ENCODE measurements around the gene AKR7A3. TPM values are rescaled to one million over a fixed set of nuclear protein-coding genes. Genes with fewer than 3 reads are reported as not detected.

Gene AKR7A3
- total RNA-seq, 2 donors from 2014 or later, result 2.6 to 6.7 TPM

GRCh38 chr1:19332832-19333231 lies 44.3 kb upstream of the AKR7A3 start:
- DNase-seq (ENCODE audit: low spot score), result no peak
- WGBS, result 92% methylated on average over 12 of the region's 12 CpGs
- intact Hi-C loops (cut with DNase I), result no loop called here
- TF ChIP-seq POLR2A (IDR thresholded peaks at IDR 0.05) (no peak), POLR2AphosphoS5 (IDR thresholded peaks at IDR 0.05) (no peak), CTCF (IDR thresholded peaks at IDR 0.05) (no peak)
- no peak overlapping the region for H3K4me3 ChIP-seq
- H3K27me3 ChIP-seq (replicated peaks; ENCODE audit: insufficient read depth), result no peaks in the 10 kb centered on the region
- H3K36me3 ChIP-seq, result peaks cover 0 to 3% of the 10 kb centered on the region in 2 donors
- no peak overlapping the region for H3K27ac ChIP-seq
- H3K4me1 ChIP-seq (replicated peaks), result no peaks in the 10 kb centered on the region
- no peaks in the 10 kb centered on the region for H3K9me3 ChIP-seq

- peaks cover 0 to 3% of the 10 kb centered on the region in 2 donors for H3K36me3 ChIP-seq
Measured at GRCh38 chr1:19331262-19331878, 42.8 kb upstream of the AKR7A3 start.

GRCh38 chr1:19330449-19331135 lies 42.0 kb upstream of the AKR7A3 start:
- no peaks in the 10 kb centered on the region for H3K27me3 ChIP-seq (replicated peaks; ENCODE audit: insufficient read depth)
- peaks cover 0 to 3% of the 10 kb centered on the region in 2 donors for H3K36me3 ChIP-seq
- intact Hi-C loops (cut with DNase I), result no loop called here
- WGBS, result 91% methylated on average over 14 of the region's 14 CpGs
- H3K4me3 ChIP-seq, result no peak overlapping the region
- no peak for DNase-seq (ENCODE audit: low spot score)
- no peaks in the 10 kb centered on the region for H3K9me3 ChIP-seq
- TF ChIP-seq POLR2AphosphoS5 (IDR thresholded peaks at IDR 0.05), result no peak
- no peak for TF ChIP-seq CTCF (IDR thresholded peaks at IDR 0.05)
- TF ChIP-seq POLR2A (IDR thresholded peaks at IDR 0.05), result no peak
- no peak overlapping the region for H3K27ac ChIP-seq
- H3K4me1 ChIP-seq (replicated peaks), result no peaks in the 10 kb centered on the region

More at GRCh38 chr1:19331262-19331878, 42.8 kb upstream of the AKR7A3 start:
- Histone ChIP-seq H3K9me3 (no peaks in the 10 kb centered on the region), H3K27me3 (replicated peaks; ENCODE audit: insufficient read depth) (no peaks in the 10 kb centered on the region), H3K4me1 (replicated peaks) (no peaks in the 10 kb centered on the region), H3K4me3 (no peak overlapping the region), H3K27ac (no peak overlapping the region)
- WGBS, result 91% methylated on average over 8 of the region's 13 CpGs
- TF ChIP-seq POLR2AphosphoS5 (IDR thresholded peaks at IDR 0.05), result no peak
- TF ChIP-seq POLR2A (IDR thresholded peaks at IDR 0.05), result no peak
- no peak for TF ChIP-seq CTCF (IDR thresholded peaks at IDR 0.05)
- intact Hi-C loops (cut with DNase I), result no loop called here
- DNase-seq (ENCODE audit: low spot score), result no peak

GRCh38 chr1:19329611-19330010 lies 41.0 kb upstream of the AKR7A3 start:
- peaks cover 0 to 6% of the 10 kb centered on the region in 2 donors for H3K36me3 ChIP-seq
- no peaks in the 10 kb centered on the region for H3K9me3 ChIP-seq
- H3K27me3 ChIP-seq (replicated peaks; ENCODE audit: insufficient read depth), result no peaks in the 10 kb centered on the region
- H3K27ac ChIP-seq, result no peak overlapping the region
- DNase-seq (ENCODE audit: low spot score), result no peak
- H3K4me3 ChIP-seq, result no peak overlapping the region
- intact Hi-C loops (cut with DNase I), result no loop called here
- 95% methylated on average over 5 of the region's 5 CpGs for WGBS
- H3K4me1 ChIP-seq (replicated peaks), result no peaks in the 10 kb centered on the region
- no peak for TF ChIP-seq POLR2AphosphoS5 (IDR thresholded peaks at IDR 0.05)
- no peak for TF ChIP-seq CTCF (IDR thresholded peaks at IDR 0.05)
- no peak for TF ChIP-seq POLR2A (IDR thresholded peaks at IDR 0.05)

GRCh38 chr1:19329188-19329587 lies 40.6 kb upstream of the AKR7A3 start:
- H3K27me3 ChIP-seq (replicated peaks; ENCODE audit: insufficient read depth), result no peaks in the 10 kb centered on the region
- intact Hi-C loops (cut with DNase I), result no loop called here
- no peak overlapping the region for H3K27ac ChIP-seq
- WGBS, result 87% methylated on average over 13 of the region's 13 CpGs
- H3K4me3 ChIP-seq, result no peak overlapping the region
- DNase-seq (ENCODE audit: low spot score), result no peak
- TF ChIP-seq CTCF (IDR thresholded peaks at IDR 0.05) (no peak), POLR2A (IDR thresholded peaks at IDR 0.05) (no peak), POLR2AphosphoS5 (IDR thresholded peaks at IDR 0.05) (no peak)
- H3K9me3 ChIP-seq, result no peaks in the 10 kb centered on the region
- no peaks in the 10 kb centered on the region for H3K4me1 ChIP-seq (replicated peaks)
- peaks cover 0 to 7% of the 10 kb centered on the region in 2 donors for H3K36me3 ChIP-seq
